GM18873 (cell line): Measurements from ENCODE around the gene ETS2.

Source experiments
- ATAC-seq: cut with Tn5 transposase; IDR thresholded peaks from one replicate; pipeline ENCODE4 v1.9.1; 2021; ENCODE audit warnings: mild to moderate bottlenecking, moderate library complexity, moderate number of reproducible peaks; ENCODE audit not compliant: unreplicated experiment, low FRiP score

ETS2 gene

GRCh38 chr21:38805328-38806152 lies at the start of gene ETS2:
ETS2 (plus strand) TSS chr21:38805929; CDS start chr21:38810035, 4,106 bp downstream.
- ATAC-seq: no peak

GRCh38 chr21:38756746-38757145 lies 49.0 kb upstream of the ETS2 start:
- ATAC-seq: no peak

- ATAC-seq: no peak
Measured at GRCh38 chr21:38758501-38759214, 47.1 kb upstream of the ETS2 start.

GRCh38 chr21:38759413-38759812 lies 46.3 kb upstream of the ETS2 start:
- no peak for ATAC-seq

GRCh38 chr21:38760017-38760761 lies 45.5 kb upstream of the ETS2 start:
- ATAC-seq: no peak

- ATAC-seq: no peak
Measured at GRCh38 chr21:38760762-38761155, 45.0 kb upstream of the ETS2 start.

- no peak for ATAC-seq
Measured at GRCh38 chr21:38761531-38761930, 44.2 kb upstream of the ETS2 start.

GRCh38 chr21:38765056-38765455 lies 40.7 kb upstream of the ETS2 start:
- no peak for ATAC-seq

GRCh38 chr21:38766987-38767722 lies 38.6 kb upstream of the ETS2 start:
- peak; percentile 97 for ATAC-seq

- ATAC-seq: no peak
Measured at GRCh38 chr21:38768471-38769063, 37.2 kb upstream of the ETS2 start.

GRCh38 chr21:38769191-38769780 lies 36.4 kb upstream of the ETS2 start:
- ATAC-seq: no peak

GRCh38 chr21:38770660-38771059 lies 35.1 kb upstream of the ETS2 start:
- no peak for ATAC-seq

GRCh38 chr21:38771536-38771935 lies 34.2 kb upstream of the ETS2 start:
- ATAC-seq: no peak

GRCh38 chr21:38772646-38773045 lies 33.1 kb upstream of the ETS2 start:
- ATAC-seq: no peak

- no peak for ATAC-seq
Measured at GRCh38 chr21:38773099-38774061, 32.3 kb upstream of the ETS2 start.

GRCh38 chr21:38774152-38774551 lies 31.6 kb upstream of the ETS2 start:
- no peak for ATAC-seq

GRCh38 chr21:38774586-38775285 lies 31.0 kb upstream of the ETS2 start:
- ATAC-seq: no peak

- no peak for ATAC-seq
Measured at GRCh38 chr21:38775733-38776132, 30.0 kb upstream of the ETS2 start.
